Endothelial cell of umbilical vein (primary cell): Measurements from ENCODE around the gene TPD52L2.

Experiments used
- CTCF ChIP-seq, 2 donors: IDR thresholded peaks; 1 replicate in 1 of 2; 2 replicates in 1 of 2; pipeline ENCODE4 v1.5.1; 2011; ENCODE audit warnings: low read length in 2 of 2, mild to moderate bottlenecking in 2 of 2, moderate library complexity in 2 of 2, control low read depth in 1 of 2, inconsistent platforms in 1 of 2, low read depth in 1 of 2; ENCODE audit not compliant: insufficient read depth in 1 of 2; ENCODE audit errors: extremely low read depth in 1 of 2
- EZH2 ChIP-seq: IDR thresholded peaks from 2 replicates; pipeline ENCODE4 v1.6.1; 2012; ENCODE audit warnings: borderline replicate concordance, low read depth, mild to moderate bottlenecking, moderate library complexity, low read length, inconsistent platforms; ENCODE audit not compliant: severe bottlenecking
- FOS ChIP-seq: IDR thresholded peaks from 2 replicates; pipeline ENCODE4 v1.6.1; 2011; ENCODE audit warnings: mild to moderate bottlenecking, low read length, moderate library complexity, borderline replicate concordance; ENCODE audit not compliant: insufficient read depth
- JUN ChIP-seq: IDR thresholded peaks from 2 replicates; pipeline ENCODE4 v1.6.1; 2011; ENCODE audit warnings: borderline replicate concordance, low read depth; ENCODE audit not compliant: insufficient read length, insufficient read depth
- MAX ChIP-seq: IDR thresholded peaks from 2 replicates; pipeline ENCODE4 v1.6.1; 2011; ENCODE audit not compliant: insufficient read depth, insufficient read length
- MYC ChIP-seq: IDR thresholded peaks from one replicate; pipeline ENCODE4 v1.6.1; 2011; ENCODE audit warnings: mild to moderate bottlenecking, low read depth, low read length
- POLR2A ChIP-seq: IDR thresholded peaks from 2 replicates; pipeline ENCODE4 v1.6.1; 2012; ENCODE audit warnings: low read depth, mild to moderate bottlenecking, control low read depth, low read length
- POLR2AphosphoS5 ChIP-seq: IDR thresholded peaks from 2 replicates; pipeline ENCODE4 v1.6.1; 2012; ENCODE audit warnings: low read depth, mild to moderate bottlenecking, control low read depth, low read length, moderate library complexity; ENCODE audit not compliant: insufficient read depth

GRCh38 chr20:63830841-63831588 lies 34.1 kb upstream of the TPD52L2 start, which contains the start of gene ZBTB46:
- TF ChIP-seq CTCF (IDR thresholded peaks at IDR 0.05; ENCODE audit: extremely low read depth in 1 of 2, insufficient read depth in 1 of 2, low read depth in 1 of 2, low read length in 2 of 2) (no peak), POLR2A (no peak), POLR2AphosphoS5 (no peak), MYC (no peak), MAX (no peak), EZH2 (no peak), FOS (no peak), JUN (no peak)
